Activated CD8-positive, alpha-beta memory T cell treated with anti-CD3 and anti-CD28 coated beads for 48 hours (primary cell): ENCODE data around the gene ZCCHC7.
"Not testable (repeated sequence)": the region's sequence is repeated elsewhere in the genome, so short reads cannot be mapped to it uniquely, and the experiment has no call there.

Experiments
- DNase-seq, 3 experiments: peaks; one replicate each; pipeline ENCODE4 v3.0.0-alpha.2; 2020; ENCODE audit warnings: low read depth in 2 of 3, low spot score in 2 of 3

The ZCCHC7 gene

GRCh38 chr9:37119360-37119759, 1.0 kb upstream of the ZCCHC7 start:
- DNase-seq = no peak

GRCh38 chr9:37120843-37121335, 515 bp downstream of the ZCCHC7 start:
- not testable (repeated sequence) for DNase-seq

GRCh38 chr9:37121881-37122280, 1.5 kb downstream of the ZCCHC7 start:
- DNase-seq = no peak

GRCh38 chr9:37126214-37126788, 5.9 kb downstream of the ZCCHC7 start:
- no peak for DNase-seq

- no peak for DNase-seq
These were observed 6.6 kb downstream of the ZCCHC7 start for GRCh38 chr9:37127018-37127417.

GRCh38 chr9:37128051-37128450, 7.7 kb downstream of the ZCCHC7 start:
- no peak for DNase-seq

GRCh38 chr9:37134166-37134565, 13.8 kb downstream of the ZCCHC7 start:
- no peak for DNase-seq

- DNase-seq = no peak
These were observed 20.6 kb downstream of the ZCCHC7 start for GRCh38 chr9:37141015-37141414.

GRCh38 chr9:37144762-37145161, 24.4 kb downstream of the ZCCHC7 start:
- DNase-seq = no peak

- DNase-seq = no peak
These were observed 26.0 kb downstream of the ZCCHC7 start for GRCh38 chr9:37146410-37146809.

- no peak for DNase-seq
These were observed 27.8 kb downstream of the ZCCHC7 start for GRCh38 chr9:37148181-37148580.

GRCh38 chr9:37149666-37150308, 29.4 kb downstream of the ZCCHC7 start:
- DNase-seq = no peak

- DNase-seq = no peak
These were observed 30.0 kb downstream of the ZCCHC7 start for GRCh38 chr9:37150415-37150814.

GRCh38 chr9:37151812-37152211, 31.4 kb downstream of the ZCCHC7 start:
- DNase-seq = no peak

GRCh38 chr9:37152365-37152764, 32.0 kb downstream of the ZCCHC7 start:
- DNase-seq = no peak

GRCh38 chr9:37155601-37156000, 35.2 kb downstream of the ZCCHC7 start:
- DNase-seq = no peak

GRCh38 chr9:37156205-37156604, 35.8 kb downstream of the ZCCHC7 start:
- no peak for DNase-seq

- no peak for DNase-seq
These were observed 36.5 kb downstream of the ZCCHC7 start for GRCh38 chr9:37156781-37157356.

GRCh38 chr9:37157726-37158377, 37.5 kb downstream of the ZCCHC7 start:
- DNase-seq = no peak

GRCh38 chr9:37163299-37163698, 42.9 kb downstream of the ZCCHC7 start:
- DNase-seq = no peak

GRCh38 chr9:37164335-37164734, 44.0 kb downstream of the ZCCHC7 start:
- not testable (repeated sequence) for DNase-seq

- no peak for DNase-seq
These were observed 45.3 kb downstream of the ZCCHC7 start for GRCh38 chr9:37165644-37166043.
